Measurements from ENCODE around the gene CAMK1G.

The CAMK1G gene

DNA sequence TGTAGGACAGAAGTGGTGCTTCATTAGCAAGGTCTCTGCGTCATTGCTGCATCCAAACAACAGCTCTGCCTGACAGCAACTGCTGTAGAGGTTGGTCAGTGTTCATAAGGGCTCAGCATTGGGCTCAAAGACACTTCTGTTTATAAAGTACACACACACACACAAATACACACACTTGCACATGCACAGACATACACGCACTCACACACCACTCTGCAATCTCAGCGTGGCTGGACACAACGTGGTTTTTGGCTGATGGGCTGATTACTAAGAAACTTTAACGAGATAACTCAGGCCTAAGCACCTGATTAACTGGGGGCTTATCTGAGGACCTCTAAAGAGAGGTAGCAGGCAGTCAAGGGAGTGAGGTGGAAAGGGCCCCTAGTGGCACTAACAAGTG, 20.4 kb downstream of the CAMK1G start:
- TF ChIP-seq, protein P1, sequence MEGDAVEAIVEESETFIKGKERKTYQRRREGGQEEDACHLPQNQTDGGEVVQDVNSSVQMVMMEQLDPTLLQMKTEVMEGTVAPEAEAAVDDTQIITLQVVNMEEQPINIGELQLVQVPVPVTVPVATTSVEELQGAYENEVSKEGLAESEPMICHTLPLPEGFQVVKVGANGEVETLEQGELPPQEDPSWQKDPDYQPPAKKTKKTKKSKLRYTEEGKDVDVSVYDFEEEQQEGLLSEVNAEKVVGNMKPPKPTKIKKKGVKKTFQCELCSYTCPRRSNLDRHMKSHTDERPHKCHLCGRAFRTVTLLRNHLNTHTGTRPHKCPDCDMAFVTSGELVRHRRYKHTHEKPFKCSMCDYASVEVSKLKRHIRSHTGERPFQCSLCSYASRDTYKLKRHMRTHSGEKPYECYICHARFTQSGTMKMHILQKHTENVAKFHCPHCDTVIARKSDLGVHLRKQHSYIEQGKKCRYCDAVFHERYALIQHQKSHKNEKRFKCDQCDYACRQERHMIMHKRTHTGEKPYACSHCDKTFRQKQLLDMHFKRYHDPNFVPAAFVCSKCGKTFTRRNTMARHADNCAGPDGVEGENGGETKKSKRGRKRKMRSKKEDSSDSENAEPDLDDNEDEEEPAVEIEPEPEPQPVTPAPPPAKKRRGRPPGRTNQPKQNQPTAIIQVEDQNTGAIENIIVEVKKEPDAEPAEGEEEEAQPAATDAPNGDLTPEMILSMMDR (IDR thresholded peaks at IDR 0.05; ENCODE audit: control insufficient read depth, extremely low read depth, insufficient read depth) = no peak
- no peak overlapping the region for H3K4me3 ChIP-seq (ENCODE audit: low read depth, low read length)
- no peak for DNase-seq (ENCODE audit: low read depth)

DNA sequence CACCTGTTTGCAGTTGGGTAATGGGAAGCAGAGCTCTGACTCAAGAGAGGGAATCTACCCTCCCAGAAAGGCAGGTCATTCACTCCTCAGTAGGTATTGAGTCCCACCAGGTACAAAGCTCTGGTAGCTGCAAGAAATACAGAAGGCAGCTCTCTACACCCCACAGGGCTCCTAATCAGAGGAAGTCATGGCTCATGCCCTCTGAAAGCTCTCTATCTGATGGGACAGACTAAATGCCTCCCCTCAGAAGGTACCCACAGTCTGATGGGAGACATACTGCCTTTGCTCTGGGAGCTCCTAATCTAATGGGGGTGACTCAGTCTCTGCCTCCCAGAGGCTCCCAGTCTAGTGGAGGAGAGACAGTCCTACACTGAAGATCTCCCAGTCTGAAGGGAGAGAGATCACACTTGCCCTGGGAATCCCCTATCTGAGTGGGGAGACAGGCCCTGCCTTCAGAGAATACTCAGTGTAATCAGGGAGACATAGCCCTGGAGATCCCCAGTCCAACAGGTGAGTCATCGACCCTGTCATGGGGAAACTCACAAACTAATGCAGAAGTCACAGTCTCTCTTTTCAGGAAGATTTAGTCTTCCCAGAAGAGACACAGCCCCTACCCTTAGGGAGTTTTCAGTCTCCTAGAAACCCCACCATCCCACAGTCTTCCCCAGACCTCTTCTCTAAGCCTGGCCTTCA, 23.7 kb downstream of the CAMK1G start:
- TF ChIP-seq, protein P1 (IDR thresholded peaks at IDR 0.05; ENCODE audit: control insufficient read depth, extremely low read depth, insufficient read depth) = no peak
- DNase-seq (ENCODE audit: low read depth) = no peak
- H3K4me3 ChIP-seq (ENCODE audit: low read depth, low read length) = no peak overlapping the region

DNA sequence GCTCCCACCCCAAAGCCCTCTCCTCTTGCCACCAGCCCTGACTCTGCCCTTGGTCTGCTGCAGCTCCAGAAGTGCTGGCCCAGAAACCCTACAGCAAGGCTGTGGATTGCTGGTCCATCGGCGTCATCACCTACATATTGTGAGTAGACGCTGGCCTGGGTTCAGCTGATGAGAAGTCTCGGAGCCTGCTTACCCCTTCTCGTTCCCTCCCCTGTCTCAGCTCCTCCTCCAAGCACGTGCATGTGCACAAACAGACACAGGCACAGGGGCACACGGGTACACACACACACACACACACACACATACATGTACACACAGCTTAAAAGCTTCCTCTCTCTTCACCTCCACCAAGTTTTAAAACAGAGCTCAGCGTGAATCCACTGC, 24.3 kb downstream of the CAMK1G start:
- DNase-seq (ENCODE audit: low read depth) = no peak
- TF ChIP-seq, protein P1 (IDR thresholded peaks at IDR 0.05; ENCODE audit: control insufficient read depth, extremely low read depth, insufficient read depth) = no peak
- H3K4me3 ChIP-seq (ENCODE audit: low read depth, low read length) = no peak overlapping the region

DNA sequence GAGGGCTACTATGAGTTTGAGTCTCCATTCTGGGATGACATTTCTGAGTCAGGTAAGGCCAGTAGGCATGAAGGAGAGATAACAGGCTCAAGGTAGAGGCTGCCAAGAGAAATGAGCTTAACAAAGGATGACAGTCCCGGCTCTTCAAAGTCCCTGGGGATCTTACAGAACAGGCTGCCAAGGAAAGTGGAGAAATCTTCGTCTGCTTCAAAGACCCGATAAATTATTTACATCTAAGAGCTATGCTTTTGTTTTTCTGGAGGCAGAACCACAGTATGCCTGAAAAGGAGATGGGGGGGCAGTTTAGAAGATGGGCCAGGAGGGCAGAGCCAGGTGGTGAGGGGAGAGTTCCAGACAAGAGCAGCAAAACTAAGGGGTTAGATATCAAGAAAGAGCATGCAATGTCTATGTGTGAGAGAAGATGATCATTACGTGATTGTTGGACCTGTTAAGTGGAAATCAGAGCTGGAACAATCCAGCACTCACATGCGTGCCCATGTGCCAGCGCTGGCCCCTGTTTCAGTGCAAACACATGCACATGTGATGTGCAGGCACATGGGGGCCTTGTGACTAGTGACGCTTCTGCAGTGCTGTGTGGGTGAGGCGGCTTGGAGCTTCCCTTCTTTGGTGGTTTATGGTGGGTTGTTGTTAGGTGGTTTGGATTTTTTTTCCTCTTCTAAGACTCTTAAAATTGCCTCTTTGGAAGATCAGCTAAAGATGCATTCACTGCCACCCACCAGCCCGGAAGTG, 25.7 kb downstream of the CAMK1G start:
- no peak overlapping the region for H3K4me3 ChIP-seq (ENCODE audit: low read depth, low read length)
- TF ChIP-seq, protein P1 (IDR thresholded peaks at IDR 0.05; ENCODE audit: control insufficient read depth, extremely low read depth, insufficient read depth) = no peak
- no peak for DNase-seq (ENCODE audit: low read depth)

DNA sequence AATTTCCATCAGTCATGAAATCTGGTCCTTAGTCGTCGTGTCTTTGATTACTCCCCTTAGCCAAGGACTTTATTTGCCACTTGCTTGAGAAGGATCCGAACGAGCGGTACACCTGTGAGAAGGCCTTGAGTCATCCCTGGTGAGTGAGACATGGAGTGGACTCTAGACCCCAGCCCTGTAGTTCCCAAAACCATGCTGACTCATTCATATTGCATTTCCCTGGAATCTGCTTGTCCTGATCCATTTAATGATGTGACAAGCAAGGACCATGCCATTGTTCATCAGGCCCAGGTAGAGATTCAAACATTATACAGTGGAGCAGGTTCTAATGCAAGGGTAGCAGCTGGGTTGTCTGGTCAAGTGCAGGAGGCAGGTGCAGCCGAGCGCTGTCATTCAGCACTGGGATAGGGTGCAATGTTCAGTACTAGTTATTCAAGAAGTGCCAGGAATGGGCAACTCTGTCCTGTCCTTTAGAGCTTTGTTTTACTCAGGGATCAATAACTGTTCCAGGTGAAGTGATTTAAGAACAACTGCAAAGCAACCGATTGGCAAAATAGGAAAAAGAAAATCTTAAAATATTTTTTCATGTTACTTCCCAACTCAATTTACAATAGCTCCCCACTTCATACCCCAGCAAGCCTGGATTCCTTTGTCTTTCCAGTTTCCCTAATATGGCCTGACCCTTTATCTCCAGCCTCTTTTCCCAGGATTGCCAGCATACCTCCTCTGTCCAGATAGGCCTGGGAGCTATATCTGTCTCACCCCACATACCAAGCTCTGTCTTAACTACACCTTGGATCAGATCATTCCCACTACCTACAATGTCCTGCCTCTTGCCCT, 26.5 kb downstream of the CAMK1G start:
- no peak for DNase-seq (ENCODE audit: low read depth)
- no peak overlapping the region for H3K4me3 ChIP-seq (ENCODE audit: low read depth, low read length)
- TF ChIP-seq, protein P1 (IDR thresholded peaks at IDR 0.05; ENCODE audit: control insufficient read depth, extremely low read depth, insufficient read depth) = no peak

DNA sequence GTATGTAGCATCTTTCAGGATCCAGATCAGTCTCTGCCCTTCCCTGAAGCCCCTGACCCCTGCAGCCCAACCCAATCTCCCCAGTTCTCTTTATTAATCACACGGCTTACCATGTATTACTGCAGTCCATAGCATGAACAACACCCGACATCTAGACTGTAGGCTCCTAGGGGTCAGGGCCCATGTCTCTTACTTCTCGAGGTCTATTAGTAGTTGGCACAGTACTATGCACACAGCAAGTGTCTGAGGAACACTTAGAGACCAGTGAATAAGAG, 27.1 kb downstream of the CAMK1G start:
- DNase-seq (ENCODE audit: low read depth) = no peak
- H3K4me3 ChIP-seq (ENCODE audit: low read depth, low read length) = no peak overlapping the region
- TF ChIP-seq, protein P1 (IDR thresholded peaks at IDR 0.05; ENCODE audit: control insufficient read depth, extremely low read depth, insufficient read depth) = no peak
